Erythroblast (primary cell): Measurements from ENCODE around the gene NUDC.

Experiments used
- GATA1 ChIP-seq: IDR thresholded peaks from 2 replicates; pipeline ENCODE4 v1.6.1; 2011; ENCODE audit warnings: low read depth, mild to moderate bottlenecking, control low read depth, low read length, moderate library complexity
- POLR2A ChIP-seq: IDR thresholded peaks from 2 replicates; pipeline ENCODE4 v1.6.1; 2011; ENCODE audit warnings: mild to moderate bottlenecking, low read length

DNA sequence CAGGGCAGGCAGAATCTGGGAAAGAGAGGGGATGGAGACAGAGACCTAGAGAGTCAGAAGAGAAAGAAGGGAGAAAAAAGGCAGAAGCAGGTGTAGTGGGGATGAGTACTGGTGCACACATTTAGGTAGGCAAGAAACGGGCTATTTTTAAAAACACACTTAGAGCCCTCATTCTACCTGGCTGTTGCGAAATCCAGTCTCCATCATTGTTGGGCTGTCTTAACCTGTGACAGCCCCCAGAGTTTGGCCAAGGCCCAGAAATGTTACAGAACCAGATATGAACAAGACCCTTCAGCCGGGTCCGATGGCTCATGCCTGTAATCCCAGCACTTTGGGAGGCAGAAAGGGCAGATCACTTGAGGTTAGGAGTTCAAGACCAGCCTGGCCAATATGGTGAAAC is 51.3 kb downstream of the NUDC start:
- TF ChIP-seq POLR2A (no peak), GATA1 (no peak)
